HG03558 (cell line): Measurements from ENCODE around the gene RUNX1.
"Not testable (repeated sequence)": the region's sequence is repeated elsewhere in the genome, so short reads cannot be mapped to it uniquely, and the experiment has no call there.

Experiments
- ATAC-seq: cut with Tn5 transposase; IDR thresholded peaks from one replicate; pipeline ENCODE4 v1.9.1; 2021; ENCODE audit warnings: moderate number of reproducible peaks; ENCODE audit not compliant: unreplicated experiment; ENCODE audit errors: extremely low read depth

Gene RUNX1

GRCh38 chr21:34956416-34957316, 92.4 kb downstream of the RUNX1 start:
- ATAC-seq, result no peak

- no peak for ATAC-seq
These were observed 95.2 kb downstream of the RUNX1 start for GRCh38 chr21:34953950-34954349.

GRCh38 chr21:34952701-34953100, 96.4 kb downstream of the RUNX1 start:
- no peak for ATAC-seq

GRCh38 chr21:34951868-34952267, 97.2 kb downstream of the RUNX1 start:
- ATAC-seq, result not testable (repeated sequence)

GRCh38 chr21:34950980-34951379, 98.1 kb downstream of the RUNX1 start:
- no peak for ATAC-seq

GRCh38 chr21:34949499-34949898, 99.6 kb downstream of the RUNX1 start:
- no peak for ATAC-seq

GRCh38 chr21:34949030-34949429, 100.1 kb downstream of the RUNX1 start:
- ATAC-seq, result no peak

GRCh38 chr21:34948157-34948556, 100.9 kb downstream of the RUNX1 start:
- ATAC-seq, result no peak

- ATAC-seq, result no peak
These were observed 102.1 kb downstream of the RUNX1 start for GRCh38 chr21:34946916-34947534.

GRCh38 chr21:34946385-34946840, 102.7 kb downstream of the RUNX1 start:
- no peak for ATAC-seq

- ATAC-seq, result no peak
These were observed 103.8 kb downstream of the RUNX1 start for GRCh38 chr21:34945288-34945687.

GRCh38 chr21:34944015-34944755, 104.9 kb downstream of the RUNX1 start:
- no peak for ATAC-seq

- no peak for ATAC-seq
These were observed 106.2 kb downstream of the RUNX1 start for GRCh38 chr21:34942911-34943310.

GRCh38 chr21:34941162-34941561, 107.9 kb downstream of the RUNX1 start:
- ATAC-seq, result no peak

- ATAC-seq, result no peak
These were observed 109.3 kb downstream of the RUNX1 start for GRCh38 chr21:34939673-34940331.

- no peak for ATAC-seq
These were observed 110.9 kb downstream of the RUNX1 start for GRCh38 chr21:34938089-34938764.

- ATAC-seq, result no peak
These were observed 112.1 kb downstream of the RUNX1 start for GRCh38 chr21:34936883-34937563.

GRCh38 chr21:34936371-34936789, 112.7 kb downstream of the RUNX1 start:
- ATAC-seq, result no peak

GRCh38 chr21:34935898-34936297, 113.2 kb downstream of the RUNX1 start:
- no peak for ATAC-seq
